Astrocyte of the cerebellum (primary cell): ENCODE data around the gene TRAF2.

Experiments
- DNase-seq: peaks from one replicate; pipeline ENCODE4 v3.0.0-alpha.2; 2011; ENCODE audit warnings: low read depth
- H3K4me3 ChIP-seq: 2 replicates; pipeline ENCODE4 v1.5.1; 2011; ENCODE audit warnings: mild to moderate bottlenecking, low read depth, low read length, moderate library complexity
- in situ Hi-C: cut with HindIII; loops from 2 replicates; pipeline ENCODE4 v1.10.0; 2017; ENCODE audit warnings: low sequenced_read_pairs
- TF ChIP-seq, protein P1 (sequence below): IDR thresholded peaks from 2 replicates; pipeline ENCODE4 v1.5.1; 2012; ENCODE audit warnings: low read length, low read depth, moderate library complexity, mild to moderate bottlenecking; ENCODE audit errors: missing control alignments

Gene TRAF2

GRCh38 chr9:136852664-136853595, 33.4 kb upstream of the TRAF2 start:
- TF ChIP-seq, protein P1, sequence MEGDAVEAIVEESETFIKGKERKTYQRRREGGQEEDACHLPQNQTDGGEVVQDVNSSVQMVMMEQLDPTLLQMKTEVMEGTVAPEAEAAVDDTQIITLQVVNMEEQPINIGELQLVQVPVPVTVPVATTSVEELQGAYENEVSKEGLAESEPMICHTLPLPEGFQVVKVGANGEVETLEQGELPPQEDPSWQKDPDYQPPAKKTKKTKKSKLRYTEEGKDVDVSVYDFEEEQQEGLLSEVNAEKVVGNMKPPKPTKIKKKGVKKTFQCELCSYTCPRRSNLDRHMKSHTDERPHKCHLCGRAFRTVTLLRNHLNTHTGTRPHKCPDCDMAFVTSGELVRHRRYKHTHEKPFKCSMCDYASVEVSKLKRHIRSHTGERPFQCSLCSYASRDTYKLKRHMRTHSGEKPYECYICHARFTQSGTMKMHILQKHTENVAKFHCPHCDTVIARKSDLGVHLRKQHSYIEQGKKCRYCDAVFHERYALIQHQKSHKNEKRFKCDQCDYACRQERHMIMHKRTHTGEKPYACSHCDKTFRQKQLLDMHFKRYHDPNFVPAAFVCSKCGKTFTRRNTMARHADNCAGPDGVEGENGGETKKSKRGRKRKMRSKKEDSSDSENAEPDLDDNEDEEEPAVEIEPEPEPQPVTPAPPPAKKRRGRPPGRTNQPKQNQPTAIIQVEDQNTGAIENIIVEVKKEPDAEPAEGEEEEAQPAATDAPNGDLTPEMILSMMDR = no peak
- DNase-seq = no peak
- no peak overlapping the region for H3K4me3 ChIP-seq
- in situ Hi-C loops = no loop called here

DNA sequence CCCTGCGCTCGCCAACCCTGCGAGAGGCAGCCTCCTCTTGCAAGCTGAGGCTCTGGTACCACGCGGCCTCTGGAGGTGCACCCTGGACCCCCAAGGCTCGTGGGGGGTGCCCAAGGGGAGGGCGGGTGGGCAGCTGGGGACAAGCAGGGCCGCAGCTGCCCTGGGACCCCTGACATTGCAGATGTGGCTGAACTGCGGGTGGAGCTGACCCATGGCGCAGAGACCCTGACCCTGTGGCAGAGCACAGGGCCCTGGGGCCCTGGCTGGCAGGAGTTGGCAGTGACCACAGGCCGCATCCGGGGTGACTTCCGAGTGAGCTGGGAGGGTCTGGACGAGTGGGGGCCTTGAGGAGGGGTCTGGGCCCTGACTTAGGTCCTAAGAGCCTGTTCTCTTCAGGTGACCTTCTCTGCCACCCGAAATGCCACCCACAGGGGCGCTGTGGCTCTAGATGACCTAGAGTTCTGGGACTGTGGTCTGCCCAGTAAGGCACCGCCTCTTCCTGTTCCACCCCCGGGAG, 32.7 kb upstream of the TRAF2 start:
- TF ChIP-seq, protein P1 = no peak
- in situ Hi-C loops = no loop called here
- H3K4me3 ChIP-seq = no peak overlapping the region
- no peak for DNase-seq

GRCh38 chr9:136854113-136854841, 32.0 kb upstream of the TRAF2 start:
- in situ Hi-C loops = no loop called here
- no peak for DNase-seq
- TF ChIP-seq, protein P1 = no peak
- H3K4me3 ChIP-seq = no peak overlapping the region

- no peak overlapping the region for H3K4me3 ChIP-seq
- in situ Hi-C loops = no loop called here
- no peak for DNase-seq
- TF ChIP-seq, protein P1 = no peak
These were observed 31.4 kb upstream of the TRAF2 start for GRCh38 chr9:136854842-136855460.

GRCh38 chr9:136855461-136856078, 30.7 kb upstream of the TRAF2 start:
- TF ChIP-seq, protein P1 = no peak
- no peak overlapping the region for H3K4me3 ChIP-seq
- in situ Hi-C loops = no loop called here
- no peak for DNase-seq

GRCh38 chr9:136856079-136856476, 30.2 kb upstream of the TRAF2 start:
- TF ChIP-seq, protein P1 = no peak
- DNase-seq = no peak
- H3K4me3 ChIP-seq = no peak overlapping the region
- in situ Hi-C loops = no loop called here
